Stimulated activated CD4-positive, alpha-beta T cell treated with anti-CD3 and anti-CD28 coated beads, Interleukin-2, amount 100 ng/mL, for 4 hours (primary cell): ENCODE results near the gene THAP4.
A peak's percentile ranks its signal among the peaks of the same experiment; 100 is the strongest.

Experiments
- DNase-seq: peaks from one replicate; pipeline ENCODE4 v3.0.0-alpha.2; 2020; ENCODE audit warnings: low read depth

Gene THAP4

DNA sequence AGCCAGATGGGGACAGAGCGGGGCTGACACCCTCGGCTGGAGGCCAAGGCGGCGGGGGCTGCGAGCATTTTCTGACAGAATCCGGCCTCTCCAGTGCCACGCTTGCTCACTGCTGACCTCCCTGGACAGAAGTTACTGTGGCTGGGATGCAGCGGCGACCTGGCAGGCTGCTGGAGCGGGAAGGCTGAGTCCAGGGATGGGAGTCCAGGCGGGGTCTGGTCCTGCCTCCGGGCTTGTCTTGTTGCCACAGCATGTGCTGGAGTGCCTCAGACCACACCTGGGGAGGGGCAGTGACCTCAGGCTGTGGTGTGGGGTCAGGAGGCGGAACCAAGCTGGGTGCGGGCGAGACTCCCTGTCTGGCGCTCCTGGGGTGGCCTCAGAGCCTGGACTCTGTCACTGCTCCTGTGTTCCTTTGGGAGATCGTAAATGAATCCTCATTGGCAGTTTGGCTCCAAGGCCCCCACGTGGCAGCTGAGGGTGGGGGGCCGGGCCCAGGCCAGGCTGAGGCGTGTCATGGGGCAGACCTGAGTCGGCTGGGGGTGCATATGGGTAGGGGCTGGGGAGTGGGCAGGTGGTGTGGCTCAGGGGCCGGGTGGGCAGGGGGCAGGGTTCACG, 72.9 kb downstream of the THAP4 start:
- DNase-seq: no peak

DNA sequence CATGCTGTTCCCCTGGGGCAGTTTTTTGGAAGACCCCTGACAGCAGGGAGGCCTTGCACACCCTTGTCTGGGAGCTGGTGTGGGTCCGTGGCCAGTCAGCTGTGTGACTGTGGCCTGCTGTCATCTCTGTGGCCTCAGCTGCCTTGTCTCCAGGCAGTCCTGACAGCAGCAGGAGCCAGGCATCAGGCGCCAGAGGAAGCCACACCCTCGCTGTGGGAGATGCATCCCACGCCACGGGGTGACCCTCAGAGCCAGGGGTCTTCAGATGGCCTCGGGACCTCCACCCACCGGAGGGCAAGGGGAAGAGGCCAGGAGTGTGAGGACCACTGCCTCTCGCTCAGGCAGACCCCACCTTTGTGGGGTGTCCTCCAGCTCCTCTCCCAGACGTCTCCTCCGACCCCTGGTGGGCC, 73.4 kb downstream of the THAP4 start:
- no peak for DNase-seq

DNA sequence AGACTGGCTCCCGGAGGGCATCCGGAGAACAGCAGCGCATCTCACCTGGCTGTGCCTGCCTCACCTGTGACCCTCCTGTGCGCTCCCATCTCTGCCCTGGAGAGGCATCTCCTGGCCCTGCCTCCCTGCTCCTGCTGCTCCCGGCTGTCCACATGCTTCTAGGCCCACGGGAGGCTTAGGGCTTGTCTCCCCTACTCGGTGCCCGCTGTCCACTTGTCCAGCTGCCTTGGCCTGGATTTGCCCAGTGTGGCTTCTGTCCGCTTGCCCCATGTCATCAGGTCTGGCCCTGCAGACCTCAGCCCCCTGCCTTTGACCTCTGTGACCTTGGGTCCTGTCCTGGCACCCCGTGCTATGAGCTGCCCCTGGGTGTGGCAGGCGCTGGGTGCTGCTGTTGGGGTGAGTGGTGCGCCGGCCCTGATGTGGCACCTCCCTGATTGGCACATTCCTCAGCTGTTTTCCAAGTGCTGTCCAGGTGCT, 73.9 kb downstream of the THAP4 start:
- no peak for DNase-seq

DNA sequence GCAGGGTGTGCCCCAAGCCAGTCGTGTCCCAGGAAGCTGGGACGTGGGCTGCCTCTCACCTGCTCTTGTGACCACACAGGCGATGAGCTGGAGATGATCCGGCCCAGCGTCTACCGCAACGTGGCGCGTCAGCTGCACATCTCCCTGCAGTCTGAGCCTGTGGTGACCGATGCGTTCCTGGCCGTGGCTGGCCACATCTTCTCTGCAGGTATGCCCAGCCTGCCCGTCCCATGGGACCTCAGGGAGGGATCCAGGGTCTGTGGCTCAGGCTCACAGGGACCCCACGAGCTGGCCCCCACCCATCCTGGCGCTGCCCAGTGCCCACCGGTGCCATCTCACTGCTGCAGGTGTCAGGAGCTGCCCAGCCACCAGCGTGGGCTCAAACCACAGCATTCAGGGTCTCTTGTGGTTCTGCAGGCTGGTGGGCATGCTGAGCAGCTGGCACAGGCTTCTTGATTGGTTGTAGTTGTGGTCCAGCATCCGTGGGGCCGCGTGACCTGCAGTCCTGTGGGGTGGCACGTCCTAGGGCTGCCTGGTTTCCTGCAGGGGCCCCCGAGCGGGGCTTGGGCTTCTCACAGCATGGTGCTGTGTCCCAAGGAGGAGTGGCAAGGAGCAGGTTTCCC, 74.6 kb downstream of the THAP4 start:
- no peak for DNase-seq

DNA sequence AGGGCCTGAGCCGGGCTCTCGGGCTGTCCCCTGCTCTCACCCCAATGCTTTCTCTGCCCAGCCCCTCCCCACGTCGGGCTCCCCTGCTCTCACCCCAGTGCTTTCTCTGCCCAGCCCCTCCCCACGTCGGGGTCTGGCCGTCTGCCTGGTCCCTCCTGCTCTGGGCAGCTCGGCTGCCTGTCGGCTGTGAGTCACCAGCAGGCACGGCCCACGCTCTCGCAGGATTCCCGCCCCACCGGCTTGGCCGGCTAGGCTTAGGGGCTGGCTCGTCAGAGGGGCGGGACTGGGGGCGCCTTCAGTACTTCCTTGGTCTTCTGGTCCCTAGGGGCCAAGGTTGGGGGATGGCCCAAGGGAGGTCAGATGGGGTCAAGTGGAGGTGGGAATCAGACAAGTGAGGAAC, 75.1 kb downstream of the THAP4 start:
- no peak for DNase-seq

DNA sequence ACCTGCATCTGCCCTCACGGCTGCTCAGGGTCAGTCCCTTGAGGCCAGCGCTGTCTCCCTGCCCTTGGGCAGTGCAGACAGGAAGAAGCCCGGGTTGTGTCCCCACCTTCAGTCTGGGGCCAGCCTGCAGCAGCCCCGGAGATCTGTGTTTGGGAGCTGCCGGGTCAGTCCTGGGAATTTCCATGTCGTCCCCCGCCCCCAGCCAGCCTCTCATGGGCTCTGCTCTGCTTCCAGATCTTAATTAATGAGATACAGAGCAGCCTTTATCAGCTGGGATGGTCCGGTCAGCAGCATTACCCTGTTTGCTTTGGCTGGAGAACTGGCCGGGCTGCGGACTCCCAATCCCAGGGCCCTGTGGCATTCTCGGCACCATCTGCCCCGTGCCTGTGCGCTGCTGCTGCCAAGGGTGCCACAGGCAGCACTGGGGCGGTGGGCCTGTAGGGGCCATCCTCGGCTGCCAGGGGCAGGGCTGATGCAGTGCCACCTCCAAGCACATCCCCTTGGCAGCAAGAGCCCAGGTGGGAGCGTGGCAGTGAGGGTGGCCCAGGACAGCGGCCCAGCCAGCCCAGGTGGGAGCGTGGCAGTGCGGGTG, 76.0 kb downstream of the THAP4 start:
- no peak for DNase-seq

DNA sequence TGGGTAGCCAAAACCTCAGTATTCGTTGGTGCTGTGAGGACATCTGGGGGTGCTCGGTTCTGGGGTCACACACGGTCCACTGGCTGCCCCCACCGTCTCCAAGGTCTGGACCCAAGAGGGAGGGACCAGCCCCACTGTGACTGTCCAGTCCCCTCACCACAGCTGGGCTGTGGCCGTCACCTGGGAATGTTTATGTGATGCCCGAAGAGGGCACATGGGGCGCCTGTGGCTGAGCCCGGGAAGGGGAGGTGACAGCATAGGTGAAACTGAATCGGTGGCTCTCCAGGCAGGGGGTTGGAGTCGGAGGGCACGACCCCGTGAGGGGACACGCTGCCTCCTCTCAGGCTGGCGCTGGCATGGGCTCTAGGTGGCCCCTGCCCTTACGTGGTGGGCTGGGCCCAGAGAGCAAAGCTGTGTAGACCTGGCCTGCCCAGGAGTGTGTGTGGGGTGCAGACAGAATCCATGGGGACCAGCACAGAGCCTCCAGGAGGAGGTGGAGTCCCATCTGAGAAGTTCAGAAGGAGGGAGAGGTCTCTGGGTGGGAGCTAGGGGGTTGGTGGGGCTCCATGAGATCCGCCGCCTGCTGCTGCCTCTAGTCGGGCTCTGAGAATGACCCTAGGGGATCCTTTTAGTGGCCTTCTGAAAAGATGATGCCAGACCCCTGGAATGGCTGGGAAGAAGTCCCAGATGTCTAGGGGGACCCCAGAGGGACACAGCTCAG, 76.6 kb downstream of the THAP4 start:
- no peak for DNase-seq

DNA sequence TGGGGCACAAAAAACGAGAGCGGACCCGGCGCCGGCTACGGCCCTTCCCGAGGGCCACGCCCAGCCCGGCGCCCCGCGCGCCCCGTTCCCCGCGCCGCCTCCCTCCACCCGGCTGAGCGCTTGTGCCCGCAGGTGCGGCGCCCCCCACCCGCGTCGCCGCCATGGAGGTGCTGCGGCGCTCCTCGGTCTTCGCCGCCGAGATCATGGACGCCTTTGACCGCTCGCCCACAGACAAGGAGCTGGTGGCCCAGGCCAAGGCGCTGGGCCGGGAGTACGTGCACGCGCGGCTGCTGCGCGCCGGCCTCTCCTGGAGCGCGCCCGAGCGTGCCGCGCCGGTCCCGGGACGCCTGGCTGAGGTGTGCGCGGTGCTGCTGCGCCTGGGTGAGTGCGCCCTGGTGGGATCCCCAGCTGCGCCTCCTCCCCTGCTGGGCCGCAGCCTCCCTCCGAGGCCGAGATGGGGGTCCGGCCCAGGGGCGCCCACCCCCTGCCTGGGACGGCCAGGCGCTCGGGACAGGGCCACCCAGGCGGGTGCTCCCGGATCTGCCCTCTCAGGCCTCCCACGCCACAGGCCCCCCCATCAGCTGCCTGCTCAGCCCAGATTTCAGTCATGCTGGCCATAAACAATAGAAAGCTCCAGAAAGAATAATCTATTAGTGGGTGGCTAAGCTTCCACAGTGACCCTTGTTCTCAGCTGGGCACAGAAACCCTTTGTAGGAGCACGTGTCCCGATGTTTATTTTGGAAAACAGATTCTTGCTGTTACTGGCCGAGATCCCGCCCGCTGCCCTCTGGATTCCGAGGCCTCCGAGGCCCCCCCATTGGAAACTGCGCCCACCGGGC, 77.4 kb downstream of the THAP4 start:
- DNase-seq: no peak

DNA sequence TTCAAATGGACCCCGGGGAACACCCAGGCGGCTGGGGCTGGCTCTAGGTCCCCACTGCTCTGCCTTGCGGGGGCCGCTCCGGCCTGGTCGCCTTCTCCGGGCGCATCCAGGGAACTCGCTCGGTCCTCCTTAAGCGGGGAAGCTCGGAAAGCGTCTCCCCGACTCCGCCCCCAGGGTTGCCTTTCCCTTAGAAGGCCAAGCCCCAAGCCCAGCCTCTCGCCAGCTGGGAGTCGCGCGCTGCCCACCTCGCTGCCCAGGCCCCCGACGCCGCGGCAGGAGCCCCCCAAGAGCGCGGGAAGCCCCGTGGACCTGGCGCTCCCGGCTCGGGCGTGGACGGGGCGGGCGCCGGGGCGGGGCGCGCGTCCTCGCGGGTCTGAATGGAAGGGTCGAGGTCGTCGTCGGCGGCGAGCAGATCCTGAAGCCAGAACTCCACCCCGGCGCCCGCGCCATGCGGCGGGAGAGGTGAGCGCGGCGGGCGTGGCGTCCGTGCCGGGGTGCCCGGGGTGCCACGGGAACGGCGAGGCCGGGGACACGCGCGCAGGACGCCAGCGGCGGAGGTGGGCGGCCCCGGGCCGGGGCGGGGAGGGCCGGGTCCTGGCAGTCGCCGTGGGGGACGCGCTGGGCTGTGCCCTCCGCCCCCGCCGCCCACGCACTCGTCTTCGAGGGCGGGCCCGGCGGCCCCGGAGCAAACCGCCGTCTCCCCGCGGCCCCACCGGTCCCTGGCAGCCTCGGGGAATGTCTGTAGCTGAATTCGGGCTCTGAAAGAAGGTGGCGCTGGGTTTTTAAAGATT, 78.2 kb downstream of the THAP4 start, which contains the start of gene BOK:
Gene BOK, plus strand, starts transcription at position 214 of the 791 bp plus-strand sequence. CDS start 739 bp downstream, outside the sequence.
- peak; percentile 16 for DNase-seq

DNA sequence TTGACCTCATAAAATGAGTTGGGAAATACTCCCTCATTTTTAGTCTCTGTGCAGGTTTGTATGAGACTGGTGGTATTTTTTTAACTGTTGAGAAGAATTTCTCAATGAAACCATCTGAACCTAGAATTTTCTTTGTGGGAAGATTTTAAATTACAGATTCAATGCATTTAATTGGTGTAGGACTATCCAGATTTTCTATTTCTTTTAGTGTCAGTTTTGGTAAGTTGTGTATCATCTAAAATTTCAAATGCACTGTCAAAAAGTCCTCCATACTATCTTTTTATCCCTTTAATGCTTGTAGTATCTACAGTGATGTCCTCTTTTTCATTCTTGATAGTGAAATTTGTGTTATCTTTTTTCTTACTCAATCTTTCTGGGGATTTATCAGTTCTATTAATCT, 80.2 kb downstream of the THAP4 start:
- no peak for DNase-seq

DNA sequence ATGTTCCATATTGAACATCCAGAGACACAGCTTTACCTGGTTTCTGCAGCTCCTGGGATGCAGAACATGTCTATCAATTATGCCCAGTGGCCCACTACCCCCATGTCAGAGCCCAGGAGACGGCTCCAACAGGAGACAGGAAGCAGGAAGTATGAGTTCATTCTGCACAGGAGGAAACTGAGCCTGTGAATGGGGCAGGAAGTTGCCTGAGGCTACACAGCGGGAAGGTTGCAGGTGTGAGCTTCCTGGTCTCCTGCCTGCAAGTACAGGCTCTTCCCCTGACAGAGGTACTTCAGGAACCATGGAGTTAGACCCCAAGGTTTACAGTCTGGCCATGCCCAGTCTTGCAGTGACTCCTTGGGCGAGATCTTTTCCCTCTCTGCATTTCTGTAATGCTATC, 81.2 kb downstream of the THAP4 start:
- no peak for DNase-seq

DNA sequence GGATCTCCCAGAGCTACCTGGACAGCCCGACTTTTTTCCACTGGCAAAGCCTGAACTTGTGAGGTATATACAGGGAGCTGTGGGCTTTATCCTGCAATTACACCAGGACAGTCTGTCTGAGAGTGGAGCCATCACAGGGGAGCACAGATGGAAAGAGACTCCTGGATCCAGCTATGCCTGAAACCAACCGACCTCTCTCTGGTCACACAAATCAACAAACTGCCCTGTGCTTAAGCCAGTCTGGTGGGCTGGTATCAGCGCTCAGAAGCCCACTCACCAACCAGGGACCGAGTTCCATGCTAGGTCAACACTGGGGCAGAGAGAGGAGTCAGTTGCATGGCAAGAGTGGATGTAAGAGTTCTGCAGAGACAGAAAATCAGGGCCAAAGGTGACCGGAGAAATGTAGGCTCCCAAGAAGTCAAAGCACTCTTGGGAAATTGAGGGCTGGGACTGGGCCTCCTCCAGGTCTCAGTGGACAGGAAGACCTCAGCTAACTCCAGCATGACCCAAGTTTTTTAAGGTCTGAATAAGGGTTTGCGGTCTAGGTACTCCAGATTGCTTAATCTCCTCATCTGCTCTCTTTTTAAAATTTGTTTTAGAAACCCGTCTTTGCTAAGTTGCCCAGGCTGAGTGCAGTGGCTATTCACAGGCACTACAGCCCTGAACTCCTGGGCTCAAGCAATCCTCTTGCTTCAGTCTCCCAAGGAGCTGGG, 82.2 kb downstream of the THAP4 start:
- no peak for DNase-seq

DNA sequence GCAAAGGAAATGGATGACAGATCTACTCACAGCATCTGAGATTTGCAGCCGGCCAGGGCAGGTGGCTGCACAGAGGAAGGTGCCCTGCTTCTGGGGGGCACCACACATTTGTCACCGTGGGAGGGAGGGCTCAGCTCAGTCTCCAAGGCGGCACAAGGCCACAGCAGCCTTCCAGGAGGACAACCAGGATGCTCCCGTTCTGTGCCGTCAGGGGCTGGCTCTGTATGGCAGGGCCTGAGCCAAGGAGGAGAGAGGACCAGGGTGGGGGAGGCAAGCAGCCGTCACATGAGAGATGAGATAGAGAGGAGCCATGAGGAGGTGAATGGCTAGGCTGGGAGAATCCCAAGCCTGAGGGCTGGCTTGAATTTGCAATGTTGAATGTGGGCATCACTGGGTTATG, 83.0 kb downstream of the THAP4 start:
- no peak for DNase-seq

DNA sequence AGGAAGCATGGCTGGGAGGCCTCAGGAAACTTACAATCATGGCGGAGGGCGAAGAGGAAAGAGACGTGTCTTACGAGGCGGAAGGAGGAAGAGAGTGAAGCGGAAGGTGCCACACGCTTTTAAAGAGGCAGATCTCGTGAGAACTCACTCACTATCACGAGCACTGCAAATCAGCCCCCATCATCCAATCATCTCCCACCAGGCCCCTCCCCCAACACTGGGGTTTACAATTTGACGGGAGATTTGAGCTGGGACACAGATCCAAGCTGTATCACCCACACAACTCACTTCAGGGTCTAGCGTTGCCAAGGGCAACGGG, 83.5 kb downstream of the THAP4 start:
- no peak for DNase-seq

DNA sequence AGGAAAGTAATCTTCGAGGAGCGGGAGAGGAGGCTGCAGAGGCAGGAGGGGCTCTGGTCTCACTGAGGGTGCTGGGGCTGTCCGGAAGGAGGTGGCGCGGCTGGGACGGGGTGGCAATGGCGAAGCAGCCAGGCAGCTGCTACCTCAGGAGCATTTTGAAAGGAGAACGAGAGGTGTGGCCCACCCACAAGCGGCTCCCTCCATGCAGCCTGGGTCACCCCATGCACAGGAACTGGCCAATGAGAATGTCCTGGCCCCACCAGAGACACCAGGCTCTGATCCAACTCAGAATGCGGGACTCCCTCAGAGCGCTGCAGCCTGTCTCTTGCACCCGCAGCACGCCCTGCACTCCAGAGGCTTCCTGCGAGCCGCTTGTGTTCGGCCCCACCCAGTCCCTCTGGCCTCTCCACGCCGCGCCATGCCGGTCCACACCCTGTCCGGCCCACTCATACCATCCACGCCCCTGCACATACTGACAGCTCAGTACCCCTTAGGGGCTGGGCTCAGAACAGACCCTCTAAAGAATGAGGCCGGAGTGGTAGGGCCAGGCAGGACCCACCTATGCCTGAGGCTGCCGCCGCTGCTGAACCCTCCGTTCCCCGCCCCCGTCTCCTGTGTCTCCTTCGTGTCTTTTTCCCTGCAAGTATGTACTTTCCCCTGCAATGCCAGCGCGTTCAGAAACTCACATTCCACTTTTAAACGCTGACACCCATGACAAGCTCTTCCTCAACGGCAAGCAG, 84.8 kb downstream of the THAP4 start:
- DNase-seq: no peak

DNA sequence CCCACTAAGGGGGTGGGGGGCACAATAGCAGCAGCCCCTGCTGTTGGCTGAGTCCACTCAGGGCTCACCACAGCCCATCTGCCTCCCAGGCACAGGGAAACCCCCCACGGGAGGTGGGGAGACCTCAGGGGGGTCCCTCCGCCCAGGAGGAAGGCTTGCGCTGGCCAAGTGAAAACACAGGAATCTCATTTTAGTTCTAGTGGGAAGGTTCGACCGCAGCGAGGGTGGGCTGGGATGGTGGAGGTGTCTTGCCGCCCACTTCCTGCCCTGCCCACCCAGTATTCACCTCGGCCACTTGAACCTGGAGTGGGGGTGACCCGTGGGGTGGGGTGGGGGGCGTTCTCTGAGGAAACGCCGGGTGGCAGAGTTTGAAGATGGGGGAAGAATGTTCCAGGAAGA, 85.4 kb downstream of the THAP4 start:
- no peak for DNase-seq

DNA sequence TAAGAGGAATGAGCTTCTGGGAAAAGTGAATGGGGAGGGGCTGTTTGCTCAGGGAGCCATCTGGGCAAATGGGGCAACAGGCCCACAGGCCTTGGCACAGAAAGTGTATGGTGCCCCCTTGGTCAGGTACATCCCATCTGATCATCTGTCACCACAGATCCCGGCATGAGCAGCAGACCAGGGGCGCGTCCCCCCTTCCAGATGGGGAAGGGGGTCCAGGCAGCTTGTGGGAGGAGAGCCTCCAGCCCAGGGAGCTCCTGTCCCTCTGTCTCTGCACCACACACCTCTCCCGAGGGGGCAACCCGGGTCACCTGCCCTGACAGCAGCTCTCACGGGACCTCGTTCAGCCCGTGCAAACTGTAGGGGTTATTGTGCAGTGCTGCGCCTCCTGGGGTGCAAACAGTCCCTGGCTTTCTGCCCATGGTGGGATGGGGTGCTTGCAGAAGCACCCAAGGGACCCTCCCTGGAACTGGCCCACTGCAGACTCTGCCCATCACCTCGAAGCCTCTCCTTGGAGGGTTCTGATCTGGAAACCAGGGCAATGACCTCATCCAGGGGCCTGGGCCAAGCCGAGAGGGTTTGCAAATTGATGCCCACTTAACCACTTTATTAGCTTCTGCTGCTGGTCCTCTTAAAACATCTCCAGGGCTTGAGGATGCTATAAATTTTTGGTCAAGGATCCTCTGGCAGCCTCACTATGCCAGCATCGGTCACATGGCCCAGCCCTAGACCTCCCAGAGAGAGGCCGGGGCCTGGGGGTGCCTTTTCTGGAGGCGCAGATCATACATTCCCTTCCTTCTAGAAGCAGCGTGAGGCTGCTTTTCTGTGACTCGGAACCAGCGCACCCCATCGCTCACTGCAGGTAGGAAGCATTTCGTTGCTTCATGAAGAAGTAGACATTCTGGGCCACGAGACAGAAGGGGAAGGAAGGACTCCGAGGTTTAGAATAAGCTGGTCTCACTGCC, 86.1 kb downstream of the THAP4 start:
- no peak for DNase-seq

DNA sequence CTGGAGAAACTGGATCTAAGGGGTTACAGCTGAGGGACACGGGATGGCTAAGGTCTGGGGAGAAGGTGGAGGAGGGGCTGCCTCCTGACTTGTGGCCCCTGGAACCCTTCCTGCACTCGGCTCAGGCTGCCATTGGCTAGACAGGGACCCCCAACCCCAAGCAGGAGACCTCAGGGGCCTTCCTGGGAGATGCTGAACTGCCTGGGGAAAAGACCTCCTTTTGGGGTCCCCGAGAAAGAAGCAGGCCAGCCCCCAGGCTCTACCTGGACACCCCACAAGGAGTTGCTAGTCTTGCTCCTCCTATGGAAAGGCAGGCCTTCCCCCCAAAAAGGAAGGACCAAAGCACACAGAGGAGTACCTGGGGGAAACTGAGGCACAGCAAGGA, 88.5 kb downstream of the THAP4 start:
- no peak for DNase-seq
